SU-DHL-6 (cell line): Measurements from ENCODE around the gene CSRNP2.

Source experiments
- H2AFZ ChIP-seq: fragments of 200-600 bp; sonication (generic); 2 replicates; pipeline ENCODE4 v1.6.1; 2014; ENCODE audit warnings: low read depth, mild to moderate bottlenecking, moderate library complexity, mixed read lengths, antibody characterized with exemption, low read length; ENCODE audit not compliant: severe bottlenecking
- H3F3A ChIP-seq: fragments of 200-600 bp; shearing (Covaris generic); 2 replicates; pipeline ENCODE4 v1.6.0; 2016; ENCODE audit warnings: antibody characterized with exemption, mild to moderate bottlenecking; ENCODE audit not compliant: insufficient read depth
- H3K27ac ChIP-seq: fragments of 200-600 bp; sonication (generic); 2 replicates; pipeline ENCODE4 v1.5.1; 2016; ENCODE audit warnings: low read depth, mild to moderate bottlenecking, low read length, moderate library complexity, mixed read lengths
- H3K27me3 ChIP-seq: fragments of 200-600 bp; sonication (generic), shearing (Covaris generic); 2 replicates; pipeline ENCODE4 v1.6.0; 2014; ENCODE audit warnings: mild to moderate bottlenecking, low read length
- H3K36me3 ChIP-seq: fragments of 200-600 bp; sonication (generic); 2 replicates; pipeline ENCODE4 v1.6.1; 2014; ENCODE audit warnings: mild to moderate bottlenecking, low read length, mixed read lengths
- H3K4me2 ChIP-seq: fragments of 300-600, 200-600 bp; shearing (Covaris generic), sonication (generic); 2 replicates; pipeline ENCODE4 v1.6.0; 2014; ENCODE audit warnings: low read length, low read depth, mild to moderate bottlenecking; ENCODE audit not compliant: poor library complexity, severe bottlenecking
- H3K4me3 ChIP-seq: fragments of 200-600 bp; sonication (generic); 2 replicates; pipeline ENCODE4 v1.5.1; 2014; ENCODE audit warnings: antibody characterized with exemption, low read length, mild to moderate bottlenecking, mixed read lengths; ENCODE audit not compliant: insufficient read depth, poor library complexity, severe bottlenecking
- H3K79me2 ChIP-seq: fragments of 200-600 bp; sonication (generic); 2 replicates; pipeline ENCODE4 v1.6.1; 2014; ENCODE audit warnings: mild to moderate bottlenecking, low read length, moderate library complexity; ENCODE audit not compliant: insufficient read depth
- H3K9ac ChIP-seq: fragments of 200-600 bp; sonication (generic); 2 replicates; pipeline ENCODE4 v1.7.0; 2014; ENCODE audit warnings: mild to moderate bottlenecking, low read length
- H3K9me2 ChIP-seq: fragments of 200-600 bp; sonication (generic); replicated peaks from 2 replicates; pipeline ENCODE4 v1.6.1; 2014; ENCODE audit warnings: low read length; ENCODE audit not compliant: insufficient read depth
- H3K9me3 ChIP-seq: fragments of 200-600 bp; sonication (generic); 2 replicates; pipeline ENCODE4 v1.6.1; 2014; ENCODE audit warnings: low read length, mixed read lengths; ENCODE audit not compliant: insufficient read depth
- H4K20me1 ChIP-seq: fragments of 200-600 bp; sonication (generic); 2 replicates; pipeline ENCODE4 v1.6.1; 2014; ENCODE audit warnings: low read depth, mild to moderate bottlenecking, antibody characterized with exemption, low read length, moderate library complexity, mixed read lengths
- CTCF ChIP-seq: fragments of 200-600 bp; sonication (generic); IDR thresholded peaks from one replicate; pipeline ENCODE4 v1.5.1; 2017; ENCODE audit warnings: antibody characterized with exemption, mild to moderate bottlenecking, low read length, moderate library complexity; ENCODE audit not compliant: insufficient read depth, poor library complexity, severe bottlenecking
- EZH2phosphoT487 ChIP-seq: fragments of 200-600 bp; sonication (generic), shearing (Covaris generic); conservative IDR thresholded peaks from 2 replicates; pipeline ENCODE4 v1.6.1; 2018; ENCODE audit warnings: mild to moderate bottlenecking, antibody characterized with exemption, low read length, moderate library complexity, mixed read lengths

The CSRNP2 gene

GRCh38 chr12:51128919-51129318, 45.5 kb upstream of the CSRNP2 start:
- no peaks in the 10 kb centered on the region for H3K9me2 ChIP-seq
- H3K9me3 ChIP-seq = no peaks in the 10 kb centered on the region
- no peaks in the 10 kb centered on the region for H4K20me1 ChIP-seq
- no peak overlapping the region for H3K4me2 ChIP-seq
- H3K4me3 ChIP-seq = no peak overlapping the region
- no peak overlapping the region for H2AFZ ChIP-seq
- no peak overlapping the region for H3K9ac ChIP-seq
- no peak for TF ChIP-seq EZH2phosphoT487
- TF ChIP-seq CTCF = no peak
- H3K36me3 ChIP-seq = no peaks in the 10 kb centered on the region
- no peaks in the 10 kb centered on the region for H3K79me2 ChIP-seq
- H3F3A ChIP-seq = no peaks in the 10 kb centered on the region
- no peak overlapping the region for H3K27ac ChIP-seq
- no peaks in the 10 kb centered on the region for H3K27me3 ChIP-seq

GRCh38 chr12:51127050-51127729, 43.8 kb upstream of the CSRNP2 start:
- Histone ChIP-seq H3K4me2 (no peak overlapping the region), H4K20me1 (no peaks in the 10 kb centered on the region), H3K9me3 (no peaks in the 10 kb centered on the region), H2AFZ (no peak overlapping the region), H3K9ac (no peak overlapping the region), H3K27me3 (no peaks in the 10 kb centered on the region), H3K27ac (no peak overlapping the region), H3K9me2 (no peaks in the 10 kb centered on the region), H3K4me3 (no peak overlapping the region), H3K79me2 (no peaks in the 10 kb centered on the region), H3F3A (no peaks in the 10 kb centered on the region), H3K36me3 (no peaks in the 10 kb centered on the region)
- TF ChIP-seq EZH2phosphoT487 (no peak), CTCF (no peak)

- no peak overlapping the region for H2AFZ ChIP-seq
- H3K36me3 ChIP-seq = no peaks in the 10 kb centered on the region
- no peaks in the 10 kb centered on the region for H3K79me2 ChIP-seq
Observed at GRCh38 chr12:51126297-51126696, 42.9 kb upstream of the CSRNP2 start.

More at GRCh38 chr12:51126297-51126696, 42.9 kb upstream of the CSRNP2 start:
- H3K9ac ChIP-seq = no peak overlapping the region
- no peak overlapping the region for H3K27ac ChIP-seq
- H3K4me2 ChIP-seq = no peak overlapping the region
- no peaks in the 10 kb centered on the region for H3F3A ChIP-seq
- H3K9me2 ChIP-seq = no peaks in the 10 kb centered on the region
- H3K4me3 ChIP-seq = no peak overlapping the region
- H3K27me3 ChIP-seq = no peaks in the 10 kb centered on the region
- TF ChIP-seq EZH2phosphoT487 (no peak), CTCF (no peak)
- H3K9me3 ChIP-seq = no peaks in the 10 kb centered on the region
- no peaks in the 10 kb centered on the region for H4K20me1 ChIP-seq
